Measurements from ENCODE around the gene SHISA2.

GRCh38 chr13:26060357-26060756 lies 8.5 kb upstream of the SHISA2 start:
- TF ChIP-seq POLR2AphosphoS5 (IDR thresholded peaks at IDR 0.05) (no peak), CTCF (IDR thresholded peaks at IDR 0.05) (no peak), EP300 (IDR thresholded peaks at IDR 0.05; ENCODE audit: low read depth) (no peak), POLR2A (IDR thresholded peaks at IDR 0.05) (no peak)

Measured in transverse colon (tissue), 4 donors.